Measurements from ENCODE around the gene FAM180A.

The FAM180A gene

GRCh38 chr7:135771961-135772638, 23.5 kb upstream of the FAM180A start:
- peak; percentile 87 for DNase-seq (ENCODE audit: low read depth)

- peak; percentile 19 for DNase-seq (ENCODE audit: low read depth)
Observed at GRCh38 chr7:135771051-135771450, 22.4 kb upstream of the FAM180A start.

- peak; percentile 84 for DNase-seq (ENCODE audit: low read depth)
Observed at GRCh38 chr7:135770139-135770710, 21.6 kb upstream of the FAM180A start.

GRCh38 chr7:135769005-135769802, 20.6 kb upstream of the FAM180A start:
- no peak for DNase-seq (ENCODE audit: low read depth)

- no peak for DNase-seq (ENCODE audit: low read depth)
Observed at GRCh38 chr7:135768467-135768866, 19.9 kb upstream of the FAM180A start.

- no peak for DNase-seq (ENCODE audit: low read depth)
Observed at GRCh38 chr7:135768064-135768463, 19.5 kb upstream of the FAM180A start.

GRCh38 chr7:135763261-135763660, 14.6 kb upstream of the FAM180A start:
- no peak for DNase-seq (ENCODE audit: low read depth)

GRCh38 chr7:135761751-135762488, 13.3 kb upstream of the FAM180A start:
- no peak for DNase-seq (ENCODE audit: low read depth)

- DNase-seq (ENCODE audit: low read depth): no peak
Observed at GRCh38 chr7:135759532-135759931, 10.9 kb upstream of the FAM180A start.

GRCh38 chr7:135758531-135758932, 9.9 kb upstream of the FAM180A start:
- peak; percentile 40 for DNase-seq (ENCODE audit: low read depth)

GRCh38 chr7:135757719-135758411, 9.3 kb upstream of the FAM180A start:
- DNase-seq (ENCODE audit: low read depth): peak; percentile 72

GRCh38 chr7:135756191-135756590, 7.6 kb upstream of the FAM180A start:
- no peak for DNase-seq (ENCODE audit: low read depth)

GRCh38 chr7:135755351-135755753, 6.7 kb upstream of the FAM180A start:
- no peak for DNase-seq (ENCODE audit: low read depth)

- no peak for DNase-seq (ENCODE audit: low read depth)
Observed at GRCh38 chr7:135753616-135754413, 5.2 kb upstream of the FAM180A start.

GRCh38 chr7:135747366-135747765, 1.2 kb downstream of the FAM180A start:
- DNase-seq (ENCODE audit: low read depth): no peak

- DNase-seq (ENCODE audit: low read depth): peak; percentile 97
Observed at GRCh38 chr7:135745703-135746312, 2.8 kb downstream of the FAM180A start.

- DNase-seq (ENCODE audit: low read depth): peak; percentile 63
Observed at GRCh38 chr7:135744938-135745702, 3.5 kb downstream of the FAM180A start.

- no peak for DNase-seq (ENCODE audit: low read depth)
Observed at GRCh38 chr7:135743907-135744731, 4.5 kb downstream of the FAM180A start.

- no peak for DNase-seq (ENCODE audit: low read depth)
Observed at GRCh38 chr7:135742371-135742770, 6.2 kb downstream of the FAM180A start.
